Upper lobe of left lung (tissue), 6 donors: Measurements from ENCODE around the gene DPYD. TPM values are rescaled to one million over a fixed set of nuclear protein-coding genes. Genes with fewer than 3 reads are reported as not detected.

Source experiments
- ATAC-seq, 2 donors: fragments of 200-7000 bp; cut with Tn5 transposase; one replicate each; pipeline ENCODE4 v1.9.1; 2022; ENCODE audit warnings: mild to moderate bottlenecking in 2 of 2, moderate library complexity in 2 of 2; ENCODE audit not compliant: low FRiP score in 2 of 2
- DNase-seq, 2 donors: peaks; one replicate each; pipeline ENCODE4 v3.0.0-alpha.2; 2019 to 2020
- H3K27ac ChIP-seq, 4 donors: fragments of 200-600 bp; sonication (generic); one replicate each; pipeline ENCODE4 v1.5.1; 2016 to 2019
- H3K27me3 ChIP-seq, 4 donors: fragments of 200-600 bp; sonication (generic); one replicate each; pipeline ENCODE4 v1.5.1; 2017 to 2019
- H3K36me3 ChIP-seq, 4 donors: fragments of 200-600 bp; sonication (generic); one replicate each; pipeline ENCODE4 v1.5.1; 2016 to 2019
- H3K4me1 ChIP-seq, 4 donors: fragments of 200-600 bp; sonication (generic); one replicate each; pipeline ENCODE4 v1.5.1; 2018 to 2019
- H3K4me3 ChIP-seq, 4 donors: fragments of 200-600 bp; sonication (generic); one replicate each; pipeline ENCODE4 v1.5.1; 2017 to 2019; ENCODE audit warnings: mild to moderate bottlenecking in 2 of 4, moderate library complexity in 1 of 4
- H3K9me3 ChIP-seq, 4 donors: fragments of 200-600 bp; sonication (generic); one replicate each; pipeline ENCODE4 v1.5.1; 2018 to 2019
- CTCF ChIP-seq, 6 experiments: fragments of 450-650 bp in 4 of 6; fragments of 200-600 bp in 2 of 6; sonication (generic) in 2 of 6; IDR thresholded peaks; one replicate each; pipeline ENCODE4 v1.5.1; 2016 to 2019; ENCODE audit warnings: antibody characterized with exemption in 6 of 6
- EP300 ChIP-seq, 4 donors: sonication (generic); formaldehyde crosslinking; IDR thresholded peaks; one replicate each; pipeline ENCODE4 v1.5.1; 2017; ENCODE audit warnings: antibody characterized with exemption in 4 of 4, control low read depth in 2 of 4
- POLR2A ChIP-seq, 4 donors: fragments of 450-650 bp; IDR thresholded peaks; one replicate each; pipeline ENCODE4 v1.5.1; 2016 to 2017; ENCODE audit warnings: antibody characterized with exemption in 4 of 4, mild to moderate bottlenecking in 2 of 4
- POLR2AphosphoS5 ChIP-seq, 2 donors: sonication (generic); formaldehyde crosslinking; IDR thresholded peaks; one replicate each; pipeline ENCODE4 v1.5.1; 2017; ENCODE audit warnings: antibody characterized with exemption in 2 of 2
- WGBS, 2 donors: methylation state at CpG; one replicate each; pipeline ENCODE4 v1.1.5; 2017 to 2018; 5-methylcytosine and 5-hydroxymethylcytosine counted together
- total RNA-seq, 6 donors: library from RNA; depleted of rRNA in 4 of 6; stranded (reverse); fragments of >200 nt in 4 of 6; gene quantifications; one replicate each; pipeline versions ENCODE4 v1.1.0 to v1.2.1, GENCODE V29; 2016 to 2021
- donor health status: DM: no; HTN: no; CAD: no; lungs with moderate emphysema.
- donor health status: DM: no; HTN: yes; CAD: no; lungs with severe emphysema.

DPYD gene
- total RNA-seq, 6 donors from 2014 or later: 60.9 to 106 (median 79.7) TPM

DNA sequence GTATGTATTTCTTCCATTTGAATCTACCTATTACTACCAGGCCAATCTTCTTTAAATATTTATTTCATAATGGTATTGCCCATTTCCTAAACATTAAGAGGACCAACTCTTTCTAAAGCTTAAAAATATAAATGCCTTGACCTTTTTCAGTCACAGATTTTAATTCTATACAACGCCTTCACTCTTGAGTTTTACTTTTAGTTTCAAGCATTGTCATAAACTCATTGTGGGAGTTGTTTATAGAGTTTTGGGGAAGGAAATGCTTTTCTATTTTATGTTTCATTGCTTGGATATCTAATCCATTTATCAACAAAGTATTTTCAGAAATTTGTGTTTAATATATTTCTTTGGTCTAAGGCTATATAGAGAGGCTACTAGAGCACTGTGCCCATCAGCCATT, 155.8 kb downstream of the DPYD start:
- no peak overlapping the region for H3K27ac ChIP-seq
- H3K4me1 ChIP-seq: peaks cover 0 to 9% (median 2%) of the 10 kb centered on the region in 4 donors
- WGBS, 2 donors: 67 to 88% methylated on average over 1 of the region's 1 CpG
- TF ChIP-seq POLR2AphosphoS5 (IDR thresholded peaks at IDR 0.05): no peak
- no peak for TF ChIP-seq EP300 (IDR thresholded peaks at IDR 0.05)
- TF ChIP-seq POLR2A (IDR thresholded peaks at IDR 0.05): no peak
- TF ChIP-seq CTCF (IDR thresholded peaks at IDR 0.05): no peak
- no peak overlapping the region for H3K4me3 ChIP-seq
- DNase-seq: no peak
- no peak for ATAC-seq
- H3K27me3 ChIP-seq: no peaks in the 10 kb centered on the region
- no peaks in the 10 kb centered on the region for H3K9me3 ChIP-seq
- no peaks in the 10 kb centered on the region for H3K36me3 ChIP-seq

GRCh38 chr1:97761637-97762036, 159.2 kb downstream of the DPYD start:
- Histone ChIP-seq H3K36me3 (no peaks in the 10 kb centered on the region), H3K4me3 (no peak overlapping the region), H3K4me1 (peaks cover 15 to 17% (median 15%) of the 10 kb centered on the region in 4 donors), H3K27ac (no peak overlapping the region), H3K27me3 (no peaks in the 10 kb centered on the region), H3K9me3 (no peaks in the 10 kb centered on the region)
- ATAC-seq (no peak), DNase-seq (no peak)
- WGBS, 2 donors: 81 to 94% methylated on average over 1 of the region's 1 CpG
- TF ChIP-seq CTCF (IDR thresholded peaks at IDR 0.05) (no peak), POLR2AphosphoS5 (IDR thresholded peaks at IDR 0.05) (no peak), POLR2A (IDR thresholded peaks at IDR 0.05) (no peak), EP300 (IDR thresholded peaks at IDR 0.05) (no peak)

- Histone ChIP-seq H3K27me3 (no peaks in the 10 kb centered on the region), H3K4me3 (no peak overlapping the region), H3K36me3 (no peaks in the 10 kb centered on the region), H3K27ac (peak overlapping the region in 1 of 4 donors; percentile 5), H3K4me1 (peaks cover 11 to 15% (median 13%) of the 10 kb centered on the region in 4 donors), H3K9me3 (no peaks in the 10 kb centered on the region)
- WGBS, 2 donors: 64 to 65% methylated on average over 2 of the region's 2 CpGs
- ATAC-seq: no peak
- DNase-seq: no peak
- no peak for TF ChIP-seq POLR2AphosphoS5 (IDR thresholded peaks at IDR 0.05)
Observed at GRCh38 chr1:97759078-97759477, 161.8 kb downstream of the DPYD start.

GRCh38 chr1:97758541-97759057, 162.2 kb downstream of the DPYD start:
- ATAC-seq (no peak), DNase-seq (no peak)
- peaks cover 11 to 15% (median 13%) of the 10 kb centered on the region in 4 donors for H3K4me1 ChIP-seq
- TF ChIP-seq POLR2AphosphoS5 (IDR thresholded peaks at IDR 0.05): no peak
- TF ChIP-seq EP300 (IDR thresholded peaks at IDR 0.05): no peak
- no peak for TF ChIP-seq CTCF (IDR thresholded peaks at IDR 0.05)
- TF ChIP-seq POLR2A (IDR thresholded peaks at IDR 0.05): no peak
- H3K4me3 ChIP-seq: no peak overlapping the region
- no peaks in the 10 kb centered on the region for H3K36me3 ChIP-seq
- no peaks in the 10 kb centered on the region for H3K27me3 ChIP-seq
- peak overlapping the region in 1 of 4 donors; percentile 5 for H3K27ac ChIP-seq
- H3K9me3 ChIP-seq: no peaks in the 10 kb centered on the region
- WGBS, 2 donors: 45 to 52% methylated on average over 1 of the region's 1 CpG

GRCh38 chr1:97745912-97746311, 174.9 kb downstream of the DPYD start:
- no peaks in the 10 kb centered on the region for H3K4me1 ChIP-seq
- H3K27me3 ChIP-seq: no peaks in the 10 kb centered on the region
- no peak overlapping the region for H3K27ac ChIP-seq
- no peaks in the 10 kb centered on the region for H3K9me3 ChIP-seq
- H3K4me3 ChIP-seq: no peak overlapping the region
- DNase-seq (no peak), ATAC-seq (no peak)
- no peaks in the 10 kb centered on the region for H3K36me3 ChIP-seq
- no peak for TF ChIP-seq EP300 (IDR thresholded peaks at IDR 0.05)
- TF ChIP-seq POLR2AphosphoS5 (IDR thresholded peaks at IDR 0.05): no peak
- TF ChIP-seq POLR2A (IDR thresholded peaks at IDR 0.05): no peak
- no peak for TF ChIP-seq CTCF (IDR thresholded peaks at IDR 0.05)
